Upper lobe of left lung (tissue), 6 donors: ENCODE results near the gene FKRP. TPM values are rescaled to one million over a fixed set of nuclear protein-coding genes. Genes with fewer than 3 reads are reported as not detected.

ENCODE experiments used
- ATAC-seq, 2 donors: fragments of 200-7000 bp; cut with Tn5 transposase; one replicate each; pipeline ENCODE4 v1.9.1; 2022; ENCODE audit warnings: mild to moderate bottlenecking in 2 of 2, moderate library complexity in 2 of 2; ENCODE audit not compliant: low FRiP score in 2 of 2
- DNase-seq, 2 donors: peaks; one replicate each; pipeline ENCODE4 v3.0.0-alpha.2; 2019 to 2020
- H3K27ac ChIP-seq, 4 donors: fragments of 200-600 bp; sonication (generic); one replicate each; pipeline ENCODE4 v1.5.1; 2016 to 2019
- H3K27me3 ChIP-seq, 4 donors: fragments of 200-600 bp; sonication (generic); one replicate each; pipeline ENCODE4 v1.5.1; 2017 to 2019
- H3K36me3 ChIP-seq, 4 donors: fragments of 200-600 bp; sonication (generic); one replicate each; pipeline ENCODE4 v1.5.1; 2016 to 2019
- H3K4me1 ChIP-seq, 4 donors: fragments of 200-600 bp; sonication (generic); one replicate each; pipeline ENCODE4 v1.5.1; 2018 to 2019
- H3K4me3 ChIP-seq, 4 donors: fragments of 200-600 bp; sonication (generic); one replicate each; pipeline ENCODE4 v1.5.1; 2017 to 2019; ENCODE audit warnings: mild to moderate bottlenecking in 2 of 4, moderate library complexity in 1 of 4
- H3K9me3 ChIP-seq, 4 donors: fragments of 200-600 bp; sonication (generic); one replicate each; pipeline ENCODE4 v1.5.1; 2018 to 2019
- EP300 ChIP-seq, 4 donors: sonication (generic); formaldehyde crosslinking; IDR thresholded peaks; one replicate each; pipeline ENCODE4 v1.5.1; 2017; ENCODE audit warnings: antibody characterized with exemption in 4 of 4, control low read depth in 2 of 4
- POLR2A ChIP-seq, 4 donors: fragments of 450-650 bp; IDR thresholded peaks; one replicate each; pipeline ENCODE4 v1.5.1; 2016 to 2017; ENCODE audit warnings: antibody characterized with exemption in 4 of 4, mild to moderate bottlenecking in 2 of 4
- POLR2AphosphoS5 ChIP-seq, 2 donors: sonication (generic); formaldehyde crosslinking; IDR thresholded peaks; one replicate each; pipeline ENCODE4 v1.5.1; 2017; ENCODE audit warnings: antibody characterized with exemption in 2 of 2
- WGBS, 2 donors: methylation state at CpG; one replicate each; pipeline ENCODE4 v1.1.5; 2017 to 2018; 5-methylcytosine and 5-hydroxymethylcytosine counted together
- total RNA-seq, 6 donors: library from RNA; depleted of rRNA in 4 of 6; stranded (reverse); fragments of >200 nt in 4 of 6; gene quantifications; one replicate each; pipeline versions ENCODE4 v1.1.0 to v1.2.1, GENCODE V29; 2016 to 2021
- TF ChIP-seq, protein P1 (sequence below), 6 experiments: fragments of 450-650 bp in 4 of 6; fragments of 200-600 bp in 2 of 6; sonication (generic) in 2 of 6; IDR thresholded peaks; one replicate each; pipeline ENCODE4 v1.5.1; 2016 to 2019; ENCODE audit warnings: antibody characterized with exemption in 6 of 6
- donor health status: DM: no; HTN: no; CAD: no; lungs with moderate emphysema.
- donor health status: DM: no; HTN: yes; CAD: no; lungs with severe emphysema.

Gene FKRP
- total RNA-seq, 6 donors from 2014 or later: 16.6 to 26.2 (median 19.3) TPM

DNA sequence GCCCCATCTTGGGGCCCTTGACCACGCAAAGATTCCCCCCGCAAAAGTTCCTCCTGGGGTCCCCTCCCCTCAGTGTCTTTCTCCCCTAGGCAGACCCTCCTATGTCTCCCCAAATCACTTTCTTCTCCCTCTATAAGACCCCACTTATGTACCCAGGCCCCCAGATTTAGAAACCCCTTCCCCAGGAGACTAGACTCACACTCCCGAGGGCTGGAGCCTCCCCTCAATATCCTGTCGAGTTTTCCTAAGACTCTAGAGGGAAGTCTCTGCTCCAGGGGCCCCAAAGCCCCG, 41.1 kb downstream of the FKRP start:
- Histone ChIP-seq H3K4me1 (peaks cover 35 to 67% (median 43%) of the 10 kb centered on the region in 4 donors), H3K4me3 (peak overlapping the region; percentile 73 to 84 (median 73)), H3K27me3 (no peaks in the 10 kb centered on the region), H3K9me3 (no peaks in the 10 kb centered on the region), H3K27ac (peak overlapping the region; percentile 88 to 94 (median 90)), H3K36me3 (peaks cover 0 to 29% (median 11%) of the 10 kb centered on the region in 4 donors)
- TF ChIP-seq, protein P1, sequence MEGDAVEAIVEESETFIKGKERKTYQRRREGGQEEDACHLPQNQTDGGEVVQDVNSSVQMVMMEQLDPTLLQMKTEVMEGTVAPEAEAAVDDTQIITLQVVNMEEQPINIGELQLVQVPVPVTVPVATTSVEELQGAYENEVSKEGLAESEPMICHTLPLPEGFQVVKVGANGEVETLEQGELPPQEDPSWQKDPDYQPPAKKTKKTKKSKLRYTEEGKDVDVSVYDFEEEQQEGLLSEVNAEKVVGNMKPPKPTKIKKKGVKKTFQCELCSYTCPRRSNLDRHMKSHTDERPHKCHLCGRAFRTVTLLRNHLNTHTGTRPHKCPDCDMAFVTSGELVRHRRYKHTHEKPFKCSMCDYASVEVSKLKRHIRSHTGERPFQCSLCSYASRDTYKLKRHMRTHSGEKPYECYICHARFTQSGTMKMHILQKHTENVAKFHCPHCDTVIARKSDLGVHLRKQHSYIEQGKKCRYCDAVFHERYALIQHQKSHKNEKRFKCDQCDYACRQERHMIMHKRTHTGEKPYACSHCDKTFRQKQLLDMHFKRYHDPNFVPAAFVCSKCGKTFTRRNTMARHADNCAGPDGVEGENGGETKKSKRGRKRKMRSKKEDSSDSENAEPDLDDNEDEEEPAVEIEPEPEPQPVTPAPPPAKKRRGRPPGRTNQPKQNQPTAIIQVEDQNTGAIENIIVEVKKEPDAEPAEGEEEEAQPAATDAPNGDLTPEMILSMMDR (IDR thresholded peaks at IDR 0.05): no peak
- TF ChIP-seq EP300 (IDR thresholded peaks at IDR 0.05) (no peak), POLR2A (IDR thresholded peaks at IDR 0.05) (no peak), POLR2AphosphoS5 (IDR thresholded peaks at IDR 0.05) (no peak)
- DNase-seq (no peak), ATAC-seq (no peak)
- 1 to 11% methylated on average over 4 to 5 of the region's 5 CpGs for WGBS, 2 donors

DNA sequence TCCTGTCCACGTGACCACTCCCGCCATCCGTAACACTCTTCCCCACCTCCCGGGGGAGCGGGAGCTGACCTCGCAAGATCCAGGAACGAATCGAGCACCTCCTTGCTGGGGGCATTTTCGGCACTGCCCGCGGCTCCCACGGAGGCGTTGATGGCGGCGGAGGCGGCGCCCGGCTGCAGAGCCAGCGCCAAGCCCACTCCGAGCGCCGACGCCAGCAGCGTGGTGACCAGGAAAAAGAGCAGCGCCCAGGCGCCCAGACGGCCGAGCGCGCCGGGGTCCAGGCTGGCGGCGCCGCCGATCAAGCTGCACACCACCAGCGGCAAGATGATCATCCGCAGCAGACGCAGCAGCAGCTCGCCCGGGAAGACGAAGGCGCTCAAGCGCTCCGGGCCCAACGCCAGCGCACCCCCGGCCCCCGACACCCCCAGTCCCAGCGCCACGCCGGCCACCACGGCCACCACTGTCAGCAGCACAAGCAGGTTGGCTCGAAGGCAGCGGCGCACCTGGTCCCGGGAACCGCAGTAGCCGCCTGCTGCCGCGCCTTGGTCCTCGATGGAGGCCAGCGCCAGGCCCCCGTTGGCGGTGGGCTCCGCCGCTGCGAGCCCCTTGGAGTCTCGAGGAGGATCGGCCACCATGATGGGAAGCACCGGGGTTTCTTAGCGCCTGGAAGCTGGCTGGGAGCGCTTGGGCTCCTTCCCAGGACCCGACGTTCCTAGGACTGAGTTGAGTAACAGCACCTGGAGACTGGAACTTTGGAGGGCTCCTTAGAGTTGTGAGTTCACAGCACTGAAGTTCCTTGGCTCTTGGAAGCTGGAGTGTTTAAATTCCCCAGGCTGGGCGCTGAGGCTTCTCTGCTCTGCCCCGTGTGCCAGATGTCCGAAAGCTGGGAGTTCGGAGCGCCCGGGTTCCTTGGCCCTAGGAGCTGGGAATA, 41.7 kb downstream of the FKRP start:
- no peaks in the 10 kb centered on the region for H3K27me3 ChIP-seq
- peaks cover 0 to 22% (median 5%) of the 10 kb centered on the region in 4 donors for H3K36me3 ChIP-seq
- H3K27ac ChIP-seq: peak overlapping the region; percentile 88 to 94 (median 90)
- H3K9me3 ChIP-seq: no peaks in the 10 kb centered on the region
- WGBS, 2 donors: 0% methylated on average over 5 to 47 of the region's 80 CpGs
- H3K4me1 ChIP-seq: peaks cover 38 to 62% (median 48%) of the 10 kb centered on the region in 4 donors
- ATAC-seq (peak; percentile 54 to 59), DNase-seq (peak; percentile 77 to 92)
- peak overlapping the region; percentile 73 to 84 (median 73) for H3K4me3 ChIP-seq
- TF ChIP-seq POLR2AphosphoS5 (IDR thresholded peaks at IDR 0.05) (peak in 1 of 2 donors; percentile 76), EP300 (IDR thresholded peaks at IDR 0.05) (no peak), POLR2A (IDR thresholded peaks at IDR 0.05) (peak in 1 of 4 donors; percentile 40)
- TF ChIP-seq, protein P1 (IDR thresholded peaks at IDR 0.05): peak in 1 of 6 experiments; percentile 22

DNA sequence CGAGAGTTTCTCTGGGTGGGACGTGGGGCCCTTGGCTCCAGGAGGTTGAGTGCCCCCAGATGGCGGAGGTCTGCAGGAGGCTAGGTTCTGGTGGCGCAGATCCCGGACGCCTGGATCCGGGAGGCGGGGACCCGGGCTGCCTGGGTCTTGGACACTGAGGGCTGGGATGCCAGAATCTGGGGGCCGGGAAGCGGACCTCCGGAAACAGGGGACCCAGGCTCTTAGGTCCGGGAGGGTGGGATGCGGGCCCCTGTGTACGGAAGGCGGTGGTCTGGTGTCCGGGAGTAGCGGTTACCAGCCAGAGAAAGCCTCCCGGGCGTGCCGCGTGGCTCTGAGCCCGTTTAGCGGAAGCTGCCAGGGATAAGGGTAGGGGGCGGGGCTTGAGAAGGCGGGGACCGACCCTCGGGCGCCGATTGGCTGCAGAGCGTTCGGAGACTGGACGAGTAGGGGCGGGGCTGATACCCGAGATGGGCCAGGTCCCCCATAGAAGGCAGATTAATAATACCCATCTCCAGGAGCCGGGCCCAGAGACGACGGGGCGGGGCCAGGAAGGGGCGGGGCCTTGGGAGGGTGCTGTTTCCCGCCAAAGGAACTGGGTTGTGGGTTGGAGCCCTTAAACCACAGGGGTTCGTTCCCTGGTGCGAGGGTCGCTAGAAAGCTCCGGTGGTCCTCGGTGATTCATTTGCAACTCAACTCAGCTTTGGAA, 42.6 kb downstream of the FKRP start, which contains the start of gene SLC1A5:
Gene SLC1A5, minus strand, starts transcription at position 333 of the 706 bp plus-strand sequence. CDS start 629 bp downstream, outside the sequence.
- peak within 1 kb of the TSS; percentile 88 to 94 (median 90) for H3K27ac ChIP-seq
- 1% methylated on average over 19 to 30 of the region's 46 CpGs for WGBS, 2 donors
- DNase-seq: peak; percentile 97 to 98
- peaks cover 40 to 58% (median 48%) of the 10 kb centered on the region in 4 donors for H3K4me1 ChIP-seq
- peak; percentile 93 to 94 for ATAC-seq
- TF ChIP-seq POLR2A (IDR thresholded peaks at IDR 0.05): peak in 3 of 4 donors; percentile 89 to 98 (median 93)
- TF ChIP-seq EP300 (IDR thresholded peaks at IDR 0.05): no peak
- TF ChIP-seq POLR2AphosphoS5 (IDR thresholded peaks at IDR 0.05): peak; percentile 98 to 100
- H3K36me3 ChIP-seq: peaks cover 0 to 14% (median 0%) of the 10 kb centered on the region in 4 donors
- H3K9me3 ChIP-seq: no peaks in the 10 kb centered on the region
- H3K4me3 ChIP-seq: peak within 1 kb of the TSS; percentile 73 to 84 (median 73)
- H3K27me3 ChIP-seq: no peaks in the 10 kb centered on the region

DNA sequence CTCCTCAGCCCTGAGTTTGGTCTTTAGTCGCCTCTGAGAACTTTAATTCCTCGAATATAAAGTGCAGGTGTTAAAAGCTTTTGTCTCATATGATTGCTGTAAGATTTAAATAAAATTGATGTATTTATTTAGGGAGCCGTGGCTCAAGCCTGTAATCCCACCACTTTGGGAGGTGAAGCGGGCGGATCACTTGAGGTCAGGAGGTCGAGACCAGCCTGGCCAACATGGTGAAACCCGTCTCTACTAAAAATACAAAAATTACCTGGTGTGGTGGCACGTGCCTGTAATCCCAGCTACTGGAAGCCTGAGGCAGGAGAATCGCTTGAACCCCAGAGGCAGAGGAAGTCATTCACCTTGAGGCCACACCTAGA, 43.1 kb downstream of the FKRP start:
- 66 to 67% methylated on average over 9 of the region's 9 CpGs for WGBS, 2 donors
- H3K4me3 ChIP-seq: peak overlapping the region in 2 of 4 donors; percentile 73
- peaks cover 34 to 53% (median 43%) of the 10 kb centered on the region in 4 donors for H3K4me1 ChIP-seq
- DNase-seq (no peak), ATAC-seq (no peak)
- TF ChIP-seq EP300 (IDR thresholded peaks at IDR 0.05): no peak
- no peak for TF ChIP-seq POLR2AphosphoS5 (IDR thresholded peaks at IDR 0.05)
- no peak for TF ChIP-seq POLR2A (IDR thresholded peaks at IDR 0.05)
- TF ChIP-seq, protein P1 (IDR thresholded peaks at IDR 0.05): no peak
- H3K27ac ChIP-seq: peak overlapping the region in 2 of 4 donors; percentile 4 to 7
- no peaks in the 10 kb centered on the region for H3K9me3 ChIP-seq
- no peaks in the 10 kb centered on the region for H3K27me3 ChIP-seq
- peaks cover 0 to 9% (median 0%) of the 10 kb centered on the region in 4 donors for H3K36me3 ChIP-seq

DNA sequence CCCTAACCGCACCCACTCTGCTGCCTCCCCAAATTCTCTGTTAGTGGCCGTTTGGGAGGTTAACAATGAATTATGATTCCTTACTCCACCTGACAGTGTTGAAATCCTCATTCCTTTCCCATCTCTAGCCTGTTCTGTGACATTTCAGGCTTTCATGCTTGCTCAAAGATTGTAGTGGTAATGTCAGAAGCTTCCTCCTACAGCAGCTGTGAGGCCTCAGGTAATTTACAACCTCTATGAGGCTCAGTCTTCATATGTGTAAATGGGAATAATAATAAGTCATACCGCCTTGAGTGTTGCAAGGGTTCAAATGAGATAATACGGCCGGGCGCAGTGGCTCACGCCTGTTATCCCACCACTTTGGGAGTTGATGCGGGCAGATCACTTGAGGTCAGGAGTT, 43.5 kb downstream of the FKRP start:
- DNase-seq: no peak
- Histone ChIP-seq H3K9me3 (no peaks in the 10 kb centered on the region), H3K36me3 (peaks cover 0 to 6% (median 0%) of the 10 kb centered on the region in 4 donors), H3K4me3 (no peak overlapping the region), H3K4me1 (peaks cover 30 to 48% (median 38%) of the 10 kb centered on the region in 4 donors), H3K27ac (peak overlapping the region in 1 of 4 donors; percentile 7), H3K27me3 (no peaks in the 10 kb centered on the region)
- ATAC-seq: no peak
- TF ChIP-seq EP300 (IDR thresholded peaks at IDR 0.05): no peak
- no peak for TF ChIP-seq POLR2A (IDR thresholded peaks at IDR 0.05)
- TF ChIP-seq POLR2AphosphoS5 (IDR thresholded peaks at IDR 0.05): no peak
- WGBS, 2 donors: 89 to 92% methylated on average over 8 of the region's 8 CpGs
